SJCRH30 (cell line): ENCODE data around the gene IL17D. TPM values are rescaled to one million over a fixed set of nuclear protein-coding genes. Genes with fewer than 3 reads are reported as not detected.

Experiments
- DNase-seq, 2 experiments: peaks; one replicate each; pipeline ENCODE4 v3.0.0-alpha.2; 2015 to 2020
- H3K27ac ChIP-seq: fragments of 250-450 bp; sonication (Bioruptor Pico); 2 replicates; pipeline ENCODE4 v1.5.1; 2020; ENCODE audit warnings: mild to moderate bottlenecking, moderate library complexity
- H3K27me3 ChIP-seq: fragments of 250-450 bp; sonication (Bioruptor Pico); 2 replicates; pipeline ENCODE4 v1.5.1; 2020; ENCODE audit warnings: mild to moderate bottlenecking, moderate library complexity
- H3K36me3 ChIP-seq: fragments of 250-450 bp; sonication (Bioruptor Pico); 2 replicates; pipeline ENCODE4 v1.5.1; 2020; ENCODE audit warnings: mild to moderate bottlenecking, moderate library complexity
- H3K4me1 ChIP-seq: fragments of 250-450 bp; sonication (Bioruptor Pico); 2 replicates; pipeline ENCODE4 v1.5.1; 2020; ENCODE audit warnings: mild to moderate bottlenecking, moderate library complexity
- H3K4me3 ChIP-seq: fragments of 250-450 bp; sonication (Bioruptor Pico); 2 replicates; pipeline ENCODE4 v1.5.1; 2020; ENCODE audit warnings: mild to moderate bottlenecking, moderate library complexity
- H3K9me3 ChIP-seq: fragments of 250-450 bp; sonication (Bioruptor Pico); replicated peaks from 2 replicates; pipeline ENCODE4 v1.5.1; 2020; ENCODE audit warnings: mild to moderate bottlenecking, moderate library complexity
- total RNA-seq: library from RNA; depleted of rRNA; stranded (reverse); fragments of >200 nt; shearing (Covaris generic); gene quantifications from 2 replicates; pipeline ENCODE4 v1.2.3, GENCODE V29; 2014; rRNA removed

IL17D gene
- total RNA-seq, 1 experiment from 2014 or later, result 1.4 TPM

DNA sequence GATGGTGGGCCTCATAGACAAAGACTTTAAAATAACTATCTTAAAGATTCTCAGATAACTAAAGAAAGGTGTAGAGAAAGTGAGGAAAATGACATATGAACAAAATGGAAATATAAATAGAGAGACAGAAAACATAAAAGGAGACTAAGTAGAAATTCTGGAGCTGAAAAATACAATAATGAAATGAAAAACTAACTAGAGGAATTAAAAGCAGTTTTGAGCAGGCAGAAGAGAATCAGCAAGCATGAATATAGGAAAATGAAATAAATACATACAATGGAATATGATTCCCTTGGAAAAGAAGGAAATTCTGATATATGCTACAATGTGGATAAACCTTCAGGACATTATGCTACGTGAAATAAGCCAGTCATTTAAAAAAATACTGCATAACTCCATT is 66.3 kb downstream of the IL17D start:
- no peaks in the 10 kb centered on the region for H3K36me3 ChIP-seq
- H3K27ac ChIP-seq, result no peak overlapping the region
- no peak for DNase-seq
- H3K4me1 ChIP-seq, result no peaks in the 10 kb centered on the region
- H3K9me3 ChIP-seq, result 0 out of 2 replicates have a peak, but pooled peaks cover 2% of the 10 kb centered on the region
- no peaks in the 10 kb centered on the region for H3K27me3 ChIP-seq
- H3K4me3 ChIP-seq, result no peak overlapping the region

Other genes with a start within 250 kb of the IL17D start
- 0.15 and 0.20 TPM in 2 replicates for gene CRYL1, start 177.8 kb upstream of the IL17D start, total RNA-seq
- 14.9 and 16.1 TPM in 2 replicates for gene IFT88, start 136.5 kb upstream of the IL17D start, total RNA-seq
- 4.7 and 4.8 TPM in 2 replicates for gene EEF1AKMT1, start 70.3 kb downstream of the IL17D start, total RNA-seq
- gene XPO4, start 199.0 kb downstream of the IL17D start, total RNA-seq, result 42.8 and 48.0 TPM in 2 replicates